Measurements from ENCODE around the gene SMIM32. TPM values are rescaled to one million over a fixed set of nuclear protein-coding genes. Genes with fewer than 3 reads are reported as not detected.

Gene SMIM32
- total RNA-seq, 1 donor from 2014 or later = not detected

- ATAC-seq (no peak), DNase-seq (ENCODE audit: low spot score) (no peak)
- intact Hi-C loops (cut with DNase I) = no loop called here
Observed at GRCh38 chr5:136191304-136192014, 1.5 kb downstream of the SMIM32 start.

- ATAC-seq (no peak), DNase-seq (ENCODE audit: low spot score) (no peak)
- intact Hi-C loops (cut with DNase I) = no loop called here
Observed at GRCh38 chr5:136190904-136191303, 2.1 kb downstream of the SMIM32 start.

GRCh38 chr5:136190091-136190720, 2.8 kb downstream of the SMIM32 start:
- intact Hi-C loops (cut with DNase I) = no loop called here
- DNase-seq (ENCODE audit: low spot score) (no peak), ATAC-seq (no peak)

- ATAC-seq (no peak), DNase-seq (ENCODE audit: low spot score) (no peak)
- intact Hi-C loops (cut with DNase I) = loop anchor here (5.0 kb wide), 1 partner anchor 718 kb away; no protein-coding TSS in a partner anchor
Observed at GRCh38 chr5:136188859-136189258, 4.1 kb downstream of the SMIM32 start.

GRCh38 chr5:136186796-136187195, 6.2 kb downstream of the SMIM32 start:
- no peak for ATAC-seq
- DNase-seq (ENCODE audit: low spot score) = no peak
- intact Hi-C loops (cut with DNase I) = loop anchor here (5.0 kb wide), 1 partner anchor 721 kb away; no protein-coding TSS in a partner anchor

GRCh38 chr5:136185974-136186665, 6.8 kb downstream of the SMIM32 start:
- intact Hi-C loops (cut with DNase I) = loop anchor here (5.0 kb wide), 1 partner anchor 721 kb away; no protein-coding TSS in a partner anchor
- no peak for DNase-seq (ENCODE audit: low spot score)

GRCh38 chr5:136182618-136183017, 10.3 kb downstream of the SMIM32 start:
- intact Hi-C loops (cut with DNase I) = no loop called here
- no peak for DNase-seq (ENCODE audit: low spot score)
- ATAC-seq = no peak

More at GRCh38 chr5:136185974-136186665, 6.8 kb downstream of the SMIM32 start:
- no peak for ATAC-seq

- intact Hi-C loops (cut with DNase I) = loop anchor here (5.0 kb wide), 1 partner anchor 37 kb away; no protein-coding TSS in a partner anchor
- DNase-seq (ENCODE audit: low spot score) (no peak), ATAC-seq (no peak)
Observed at GRCh38 chr5:136174021-136174659, 18.8 kb downstream of the SMIM32 start.

- DNase-seq (ENCODE audit: low spot score) (no peak), ATAC-seq (no peak)
- intact Hi-C loops (cut with DNase I) = no loop called here
Observed at GRCh38 chr5:136169218-136169617, 23.7 kb downstream of the SMIM32 start.

- ATAC-seq (no peak), DNase-seq (ENCODE audit: low spot score) (no peak)
- intact Hi-C loops (cut with DNase I) = no loop called here
Observed at GRCh38 chr5:136166909-136167308, 26.1 kb downstream of the SMIM32 start.

GRCh38 chr5:136164226-136164625, 28.7 kb downstream of the SMIM32 start:
- intact Hi-C loops (cut with DNase I) = no loop called here
- DNase-seq (ENCODE audit: low spot score) (no peak), ATAC-seq (no peak)

GRCh38 chr5:136162008-136162407, 31.0 kb downstream of the SMIM32 start:
- ATAC-seq (no peak), DNase-seq (ENCODE audit: low spot score) (no peak)
- intact Hi-C loops (cut with DNase I) = no loop called here

- ATAC-seq = no peak
- intact Hi-C loops (cut with DNase I) = no loop called here
- DNase-seq (ENCODE audit: low spot score) = no peak
Observed at GRCh38 chr5:136159457-136159856, 33.5 kb downstream of the SMIM32 start.

- DNase-seq (ENCODE audit: low spot score) = no peak
- ATAC-seq = no peak
- intact Hi-C loops (cut with DNase I) = no loop called here
Observed at GRCh38 chr5:136157514-136157913, 35.4 kb downstream of the SMIM32 start.

GRCh38 chr5:136155761-136156160, 37.2 kb downstream of the SMIM32 start:
- intact Hi-C loops (cut with DNase I) = no loop called here
- no peak for ATAC-seq
- DNase-seq (ENCODE audit: low spot score) = no peak

GRCh38 chr5:136155078-136155477, 37.9 kb downstream of the SMIM32 start:
- intact Hi-C loops (cut with DNase I) = no loop called here
- DNase-seq (ENCODE audit: low spot score) (no peak), ATAC-seq (no peak)

GRCh38 chr5:136153581-136154236, 39.3 kb downstream of the SMIM32 start:
- intact Hi-C loops (cut with DNase I) = no loop called here
- ATAC-seq = no peak
- no peak for DNase-seq (ENCODE audit: low spot score)

GRCh38 chr5:136149891-136150290, 43.1 kb downstream of the SMIM32 start:
- intact Hi-C loops (cut with DNase I) = no loop called here
- ATAC-seq (no peak), DNase-seq (ENCODE audit: low spot score) (no peak)

GRCh38 chr5:136147632-136148031, 45.3 kb downstream of the SMIM32 start:
- intact Hi-C loops (cut with DNase I) = no loop called here
- no peak for DNase-seq (ENCODE audit: low spot score)
- no peak for ATAC-seq

Measured in sciatic nerve (tissue), 2 donors.